A673 (cell line): Measurements from ENCODE around the gene TRIP4. TPM values are rescaled to one million over a fixed set of nuclear protein-coding genes. Genes with fewer than 3 reads are reported as not detected.
"Not testable (repeated sequence)": the region's sequence is repeated elsewhere in the genome, so short reads cannot be mapped to it uniquely, and the experiment has no call there.

ENCODE experiments used
- BruUV-seq: library from RNA; stranded (reverse); fragments of 400-500 nt; replicated peaks from 2 replicates; lab custom pipeline; 2021; lab: Mats Ljungman, UMichigan
- CTCF ChIA-PET: fragments of 300-600 bp; sonication (Branson Sonifier 250); formaldehyde crosslinking; loops from one replicate; lab custom pipeline; 2022; ENCODE audit warnings: antibody characterized with exemption; lab: Charles Lee
- POLR2A ChIA-PET: fragments of 300-600 bp; sonication (Branson Sonifier 250); formaldehyde crosslinking; loops from one replicate; lab custom pipeline; 2022; ENCODE audit warnings: antibody characterized with exemption; ENCODE audit not compliant: low non-redundant PET; lab: Charles Lee
- DNase-seq: peaks from one replicate; pipeline ENCODE4 v3.0.0-alpha.2; 2015; ENCODE audit warnings: low spot score
- H3K27ac ChIP-seq: fragments of 200-600 bp; sonication (generic); 2 replicates; pipeline ENCODE4 v1.5.1; 2016; ENCODE audit warnings: mixed run types, low read depth, mild to moderate bottlenecking, mixed read lengths, antibody characterized with exemption, low read length; ENCODE audit not compliant: poor library complexity, severe bottlenecking
- H3K27me3 ChIP-seq: fragments of 200-600 bp; sonication (generic); replicated peaks from 2 replicates; pipeline ENCODE4 v1.6.1; 2017; ENCODE audit warnings: mixed run types, low read depth, mild to moderate bottlenecking, mixed read lengths, antibody characterized with exemption, low read length; ENCODE audit not compliant: insufficient read depth, poor library complexity
- H3K36me3 ChIP-seq: fragments of 200-600 bp; sonication (generic); 2 replicates; pipeline ENCODE4 v1.6.1; 2016; ENCODE audit warnings: mixed run types, mild to moderate bottlenecking, mixed read lengths, antibody characterized with exemption, low read length; ENCODE audit not compliant: insufficient read depth, poor library complexity, severe bottlenecking
- H3K4me1 ChIP-seq: fragments of 200-600 bp; sonication (generic); 2 replicates; pipeline ENCODE4 v1.6.1; 2017; ENCODE audit warnings: mixed run types, mild to moderate bottlenecking, mixed read lengths, antibody characterized with exemption, low read length; ENCODE audit not compliant: insufficient read depth, poor library complexity, severe bottlenecking
- H3K4me3 ChIP-seq: fragments of 200-600 bp; sonication (generic); 2 replicates; pipeline ENCODE4 v1.5.1; 2016; ENCODE audit warnings: low read depth, mixed run types, mild to moderate bottlenecking, mixed read lengths, low read length; ENCODE audit not compliant: poor library complexity, severe bottlenecking
- H3K9me3 ChIP-seq: fragments of 200-600 bp; sonication (generic); 2 replicates; pipeline ENCODE4 v1.6.1; 2016; ENCODE audit warnings: mixed run types, low read depth, mild to moderate bottlenecking, mixed read lengths, antibody characterized with exemption, low read length; ENCODE audit not compliant: poor library complexity, severe bottlenecking
- EZH2 ChIP-seq: fragments of 200-600 bp; sonication (generic); IDR thresholded peaks from 2 replicates; pipeline ENCODE4 v1.6.1; 2017; ENCODE audit warnings: borderline replicate concordance, low read depth, mild to moderate bottlenecking, mixed read lengths, antibody characterized with exemption, low read length; ENCODE audit not compliant: poor library complexity, severe bottlenecking
- intact Hi-C: fragments of 100-400 bp; cut with micrococcal nuclease; formaldehyde crosslinking; loops from one replicate; pipeline ENCODE4 v1.10.0; 2022; ENCODE audit not compliant: unreplicated experiment
- total RNA-seq: library from RNA; stranded (reverse); gene quantifications from 2 replicates; pipeline ENCODE4 v1.2.3, GENCODE V29; 2021
- TF ChIP-seq, protein P1 (sequence below): fragments of 300-800, 200-600 bp; sonication (generic); conservative IDR thresholded peaks from 2 replicates; pipeline ENCODE4 v1.5.1; 2017; ENCODE audit warnings: low read depth, mild to moderate bottlenecking, antibody characterized with exemption, low read length, moderate library complexity, mixed read lengths

Gene TRIP4
- total RNA-seq, 1 experiment from 2014 or later, result 24.9 TPM

DNA sequence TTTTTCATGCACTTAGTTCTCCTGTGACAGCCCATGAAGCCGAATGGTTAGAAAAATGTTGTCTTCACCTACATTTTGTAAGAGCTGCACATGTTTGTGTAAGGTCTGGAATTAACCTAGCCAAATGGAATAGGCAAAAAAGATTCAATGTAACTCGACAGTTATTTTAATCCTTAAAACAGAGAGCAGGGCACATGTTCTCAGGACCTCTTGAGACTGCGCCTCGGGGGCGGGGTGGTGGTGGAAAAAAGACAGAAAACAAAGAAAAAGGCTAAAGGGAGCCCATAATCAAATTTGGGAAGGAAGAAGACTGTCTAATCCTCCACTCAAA is 31.0 kb upstream of the TRIP4 start:
- DNase-seq, result no peak
- Histone ChIP-seq H3K36me3 (no peaks in the 10 kb centered on the region), H3K27me3 (no peaks in the 10 kb centered on the region), H3K9me3 (no peaks in the 10 kb centered on the region), H3K4me1 (peaks cover 18% of the 10 kb centered on the region), H3K27ac (peak overlapping the region; percentile 65), H3K4me3 (peak overlapping the region; percentile 94)
- ChIA-PET CTCF (interaction anchor here (0.6 to 1.4 kb wide), 2 partner anchors 148 to 204 kb away, joined by 3 to 4 read pairs; no protein-coding TSS in a partner anchor), POLR2A (interaction anchor here (0.5 kb wide), 1 partner anchor 103 kb away, joined by 3 read pairs; no protein-coding TSS in a partner anchor)
- intact Hi-C loops, result loop anchor here (1.0 kb wide), 2 partner anchors 147 to 193 kb away; partner anchors contain the start of gene PPIB
- BruUV-seq, result no TSS peak
- TF ChIP-seq EZH2, result no peak
- TF ChIP-seq, protein P1, sequence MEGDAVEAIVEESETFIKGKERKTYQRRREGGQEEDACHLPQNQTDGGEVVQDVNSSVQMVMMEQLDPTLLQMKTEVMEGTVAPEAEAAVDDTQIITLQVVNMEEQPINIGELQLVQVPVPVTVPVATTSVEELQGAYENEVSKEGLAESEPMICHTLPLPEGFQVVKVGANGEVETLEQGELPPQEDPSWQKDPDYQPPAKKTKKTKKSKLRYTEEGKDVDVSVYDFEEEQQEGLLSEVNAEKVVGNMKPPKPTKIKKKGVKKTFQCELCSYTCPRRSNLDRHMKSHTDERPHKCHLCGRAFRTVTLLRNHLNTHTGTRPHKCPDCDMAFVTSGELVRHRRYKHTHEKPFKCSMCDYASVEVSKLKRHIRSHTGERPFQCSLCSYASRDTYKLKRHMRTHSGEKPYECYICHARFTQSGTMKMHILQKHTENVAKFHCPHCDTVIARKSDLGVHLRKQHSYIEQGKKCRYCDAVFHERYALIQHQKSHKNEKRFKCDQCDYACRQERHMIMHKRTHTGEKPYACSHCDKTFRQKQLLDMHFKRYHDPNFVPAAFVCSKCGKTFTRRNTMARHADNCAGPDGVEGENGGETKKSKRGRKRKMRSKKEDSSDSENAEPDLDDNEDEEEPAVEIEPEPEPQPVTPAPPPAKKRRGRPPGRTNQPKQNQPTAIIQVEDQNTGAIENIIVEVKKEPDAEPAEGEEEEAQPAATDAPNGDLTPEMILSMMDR, result no peak

DNA sequence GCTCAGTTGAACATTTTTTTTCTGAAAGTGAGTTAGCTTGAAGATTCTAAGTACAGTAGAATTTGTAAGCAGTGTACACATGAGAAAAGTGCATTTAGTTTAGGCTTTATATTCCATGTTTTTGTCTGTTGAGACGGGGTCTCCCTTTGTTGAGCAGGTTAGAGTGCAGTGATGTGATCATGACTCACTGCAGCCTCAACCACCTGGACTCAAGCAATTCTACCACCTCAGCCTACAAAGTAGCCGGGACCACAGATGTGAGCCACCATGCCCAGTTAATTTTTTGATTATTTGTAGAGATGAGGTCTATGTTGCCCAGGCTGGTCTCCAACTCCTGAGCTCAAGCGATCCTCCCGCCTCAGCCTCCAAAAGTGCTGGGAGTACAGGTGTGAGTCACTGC is 26.4 kb upstream of the TRIP4 start:
- ChIA-PET CTCF (no interaction called here), POLR2A (no interaction called here)
- Histone ChIP-seq H3K36me3 (peaks cover 19% of the 10 kb centered on the region), H3K9me3 (no peaks in the 10 kb centered on the region), H3K4me1 (peaks cover 6% of the 10 kb centered on the region), H3K27me3 (no peaks in the 10 kb centered on the region), H3K27ac (no peak overlapping the region), H3K4me3 (no peak overlapping the region)
- no peak for DNase-seq
- TF ChIP-seq EZH2, result no peak
- BruUV-seq, result no TSS peak
- intact Hi-C loops, result no loop called here

DNA sequence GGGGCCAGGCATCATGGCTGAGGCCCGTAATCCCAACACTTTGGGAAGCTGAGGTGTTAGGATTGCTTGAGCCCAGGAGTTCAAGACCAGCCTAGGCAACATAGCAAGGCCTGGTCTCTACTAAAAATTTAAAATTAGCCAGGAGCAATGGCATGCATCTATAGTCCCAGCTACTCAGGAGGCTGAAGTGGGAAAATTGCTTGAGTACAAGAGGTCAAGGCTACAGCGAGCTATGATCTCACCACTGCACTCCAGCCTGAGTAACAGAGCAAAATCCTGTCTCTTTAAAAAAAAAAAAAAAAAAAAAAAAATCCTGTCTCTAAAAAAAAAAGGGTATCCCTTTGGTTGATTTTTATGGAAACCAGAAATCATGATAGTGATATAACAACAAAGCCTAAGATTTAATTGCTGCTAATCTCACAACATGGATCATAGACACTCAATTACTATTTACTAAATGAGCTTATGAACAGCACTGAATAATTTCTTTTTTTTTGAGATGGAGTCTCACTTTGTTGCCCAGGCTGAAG is 18.5 kb upstream of the TRIP4 start:
- Histone ChIP-seq H3K27me3 (no peaks in the 10 kb centered on the region), H3K36me3 (peaks cover 33% of the 10 kb centered on the region), H3K27ac (no peak overlapping the region), H3K4me1 (no peaks in the 10 kb centered on the region), H3K9me3 (no peaks in the 10 kb centered on the region), H3K4me3 (no peak overlapping the region)
- no TSS peak for BruUV-seq
- ChIA-PET POLR2A (interaction anchor here (0.7 kb wide), 2 partner anchors 11 to 1064 kb away, joined by 5 to 17 read pairs; no protein-coding TSS in a partner anchor), CTCF (interaction anchor here (0.5 kb wide), 1 partner anchor 18 kb away, joined by 4 read pairs; the partner anchor contains the start of gene TRIP4)
- no peak for DNase-seq
- intact Hi-C loops, result no loop called here
- no peak for TF ChIP-seq EZH2
- TF ChIP-seq, protein P1, result no peak

DNA sequence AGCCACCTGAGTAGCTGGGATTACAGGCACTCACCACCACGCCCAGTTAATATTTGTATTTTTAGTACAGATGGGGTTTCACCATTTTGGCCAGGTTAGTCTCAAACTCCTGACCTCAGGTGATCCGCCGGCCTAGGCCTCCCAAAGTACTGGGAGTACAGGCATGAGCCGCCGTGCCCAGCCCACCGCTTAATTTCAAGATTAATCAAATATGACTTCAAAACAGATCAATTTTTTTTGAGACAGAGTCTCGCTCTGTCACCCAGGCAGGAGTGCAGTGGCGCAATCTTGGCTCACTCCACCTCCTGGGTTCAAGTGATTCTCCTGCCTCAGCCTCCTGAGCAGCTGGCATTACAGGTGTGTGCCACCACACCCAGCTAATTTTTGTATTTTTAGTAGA is 16.3 kb upstream of the TRIP4 start:
- CTCF ChIA-PET, H3K27me3 ChIP-seq, H3K27ac ChIP-seq, DNase-seq, H3K4me1 ChIP-seq, intact Hi-C loops, BruUV-seq, H3K9me3 ChIP-seq, H3K4me3 ChIP-seq: not testable (repeated sequence)
- H3K36me3 ChIP-seq, result peaks cover 41% of the 10 kb centered on the region
- POLR2A ChIA-PET, result interaction anchor here (0.6 kb wide), 1 partner anchor 61 kb away, joined by 9 read pairs; no protein-coding TSS in a partner anchor
